Measurements from ENCODE around the gene GRIP1.

- no peak for TF ChIP-seq POU2F2 (IDR thresholded peaks at IDR 0.05; ENCODE audit: low read depth, low read length)
- TF ChIP-seq POLR2A (IDR thresholded peaks at IDR 0.05; ENCODE audit: low read depth, low read length) = no peak
- TF ChIP-seq TAF1 (IDR thresholded peaks at IDR 0.05; ENCODE audit: low read depth, low read length) = no peak
- no peak for TF ChIP-seq POLR2AphosphoS5 (IDR thresholded peaks at IDR 0.05; ENCODE audit: low read depth, low read length)
- no peak for TF ChIP-seq PAX5 (IDR thresholded peaks at IDR 0.05; ENCODE audit: insufficient read depth, low read length, severe bottlenecking)
- TF ChIP-seq SPI1 (IDR thresholded peaks at IDR 0.05; ENCODE audit: low read depth, low read length) = no peak
These were observed 279.0 kb downstream of the GRIP1 start for GRCh38 chr12:66399911-66400306.

Measured in GM12891 (cell line).